Measurements from ENCODE around the gene ASIC3.

ASIC3 gene

DNA sequence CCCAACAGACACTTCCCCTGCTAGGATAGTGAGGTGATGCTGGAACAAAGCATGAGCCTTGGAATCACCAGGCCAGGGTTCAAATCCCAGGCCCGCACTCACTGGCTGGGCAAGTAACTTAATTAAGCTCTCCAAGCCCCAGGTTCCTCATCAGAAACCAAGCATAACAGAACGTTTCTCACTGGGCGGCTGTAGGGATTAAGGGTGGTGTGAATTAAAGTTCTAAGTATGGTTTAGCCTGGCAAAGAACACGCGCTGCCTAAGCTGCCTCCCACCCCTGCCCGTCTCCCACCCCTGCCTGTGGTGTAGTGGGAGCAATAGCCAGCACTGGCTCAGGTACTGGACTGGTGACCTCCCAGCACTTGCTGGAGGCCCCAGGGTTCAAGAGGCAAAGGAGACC, 16.7 kb downstream of the ASIC3 start:
- no peak overlapping the region for H2AFZ ChIP-seq (ENCODE audit: low read length, unreplicated experiment)
- no peak overlapping the region for H3K27ac ChIP-seq (ENCODE audit: low read depth, low read length)
- H3K4me3 ChIP-seq (ENCODE audit: low read depth, low read length), result no peak overlapping the region
- peaks cover 17% of the 10 kb centered on the region; the same call in 1 of the 2 replicates for H3K36me3 ChIP-seq (ENCODE audit: insufficient read depth, low read length)
- H3K27me3 ChIP-seq (ENCODE audit: insufficient read depth, low read length), result no peaks in the 10 kb centered on the region
- peaks cover 25% of the 10 kb centered on the region for H3K4me1 ChIP-seq (ENCODE audit: control insufficient read depth, insufficient read depth, low read length, unreplicated experiment)
- H3K79me2 ChIP-seq (ENCODE audit: control insufficient read depth, insufficient read depth, low read length, unreplicated experiment), result peaks cover 44% of the 10 kb centered on the region

DNA sequence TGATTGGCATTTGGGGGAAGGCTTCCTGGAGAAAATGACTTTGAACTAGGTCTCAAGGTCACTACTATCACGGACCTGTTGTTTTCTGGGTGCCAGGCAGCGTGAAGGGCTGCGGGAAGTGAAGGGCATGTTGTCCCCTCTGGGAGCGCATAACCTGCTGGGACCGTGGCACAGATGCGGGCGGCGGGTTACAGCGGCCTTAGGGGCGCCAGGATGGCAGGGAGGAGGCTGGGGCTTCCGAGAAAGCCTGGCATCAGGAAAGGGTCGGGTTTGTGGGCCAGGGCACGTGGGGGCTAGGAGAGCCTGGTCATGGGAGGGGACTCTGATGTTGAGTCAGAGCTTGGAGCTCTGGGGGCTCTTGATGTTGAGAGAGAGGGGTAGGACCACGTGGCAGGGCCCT, 17.2 kb downstream of the ASIC3 start:
- Histone ChIP-seq H3K4me1 (ENCODE audit: control insufficient read depth, insufficient read depth, low read length, unreplicated experiment) (peaks cover 25% of the 10 kb centered on the region), H3K36me3 (ENCODE audit: insufficient read depth, low read length) (peaks cover 17% of the 10 kb centered on the region; the same call in 1 of the 2 replicates), H2AFZ (ENCODE audit: low read length, unreplicated experiment) (no peak overlapping the region), H3K4me3 (ENCODE audit: low read depth, low read length) (no peak overlapping the region), H3K27me3 (ENCODE audit: insufficient read depth, low read length) (no peaks in the 10 kb centered on the region), H3K27ac (ENCODE audit: low read depth, low read length) (no peak overlapping the region), H3K79me2 (ENCODE audit: control insufficient read depth, insufficient read depth, low read length, unreplicated experiment) (peaks cover 39% of the 10 kb centered on the region)

- Histone ChIP-seq H2AFZ (ENCODE audit: low read length, unreplicated experiment) (no peak overlapping the region), H3K27me3 (ENCODE audit: insufficient read depth, low read length) (no peaks in the 10 kb centered on the region), H3K4me1 (ENCODE audit: control insufficient read depth, insufficient read depth, low read length, unreplicated experiment) (peaks cover 18% of the 10 kb centered on the region), H3K36me3 (ENCODE audit: insufficient read depth, low read length) (peaks cover 17% of the 10 kb centered on the region; the same call in 1 of the 2 replicates), H3K27ac (ENCODE audit: low read depth, low read length) (no peak overlapping the region), H3K4me3 (ENCODE audit: low read depth, low read length) (no peak overlapping the region), H3K79me2 (ENCODE audit: control insufficient read depth, insufficient read depth, low read length, unreplicated experiment) (peaks cover 30% of the 10 kb centered on the region)
Measured at GRCh38 chr7:151066273-151066974, 18.1 kb downstream of the ASIC3 start.

- peaks cover 21% of the 10 kb centered on the region; the same call in 1 of the 2 replicates for H3K36me3 ChIP-seq (ENCODE audit: insufficient read depth, low read length)
- no peaks in the 10 kb centered on the region for H3K27me3 ChIP-seq (ENCODE audit: insufficient read depth, low read length)
- H3K27ac ChIP-seq (ENCODE audit: low read depth, low read length), result no peak overlapping the region
- no peak overlapping the region for H3K4me3 ChIP-seq (ENCODE audit: low read depth, low read length)
- no peak overlapping the region for H2AFZ ChIP-seq (ENCODE audit: low read length, unreplicated experiment)
- H3K4me1 ChIP-seq (ENCODE audit: control insufficient read depth, insufficient read depth, low read length, unreplicated experiment), result peaks cover 3% of the 10 kb centered on the region
- H3K79me2 ChIP-seq (ENCODE audit: control insufficient read depth, insufficient read depth, low read length, unreplicated experiment), result peaks cover 20% of the 10 kb centered on the region
Measured at GRCh38 chr7:151068069-151068773, 19.9 kb downstream of the ASIC3 start.

DNA sequence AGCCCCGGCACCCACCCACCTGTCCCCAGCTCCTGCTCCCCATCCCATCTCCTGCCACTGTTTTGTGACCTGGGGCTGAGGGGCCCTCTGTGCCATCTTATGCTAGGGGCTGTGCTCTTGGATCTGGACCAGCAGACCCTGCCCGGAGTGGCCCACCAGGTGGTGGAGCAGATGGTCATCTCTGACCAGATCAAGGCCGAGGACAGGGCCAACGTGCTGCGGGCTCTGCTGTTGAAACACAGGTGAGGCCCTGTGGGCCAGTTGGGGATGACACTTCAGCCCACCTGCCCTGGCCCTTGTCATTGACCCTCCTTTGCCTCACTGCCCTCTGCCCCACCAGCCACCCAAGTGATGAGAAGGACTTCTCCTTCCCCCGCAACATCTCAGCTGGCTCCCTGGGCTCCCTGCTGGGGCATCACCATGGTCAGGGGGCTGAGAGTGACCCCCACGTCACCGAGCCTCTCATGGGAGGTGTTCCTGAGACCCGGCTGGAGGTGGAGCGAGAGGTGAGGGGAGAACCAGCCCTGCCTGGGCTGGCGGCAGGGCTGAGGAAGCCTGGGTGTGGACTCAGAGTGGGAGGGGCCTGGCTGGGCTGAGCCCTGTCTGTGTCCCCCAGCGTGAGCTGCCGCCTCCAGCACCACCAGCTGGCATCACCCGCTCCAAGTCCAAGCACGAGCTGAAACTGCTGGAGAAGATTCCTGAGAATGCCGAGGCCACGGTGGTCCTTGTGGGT, 21.7 kb downstream of the ASIC3 start:
- Histone ChIP-seq H3K27ac (ENCODE audit: low read depth, low read length) (no peak overlapping the region), H2AFZ (ENCODE audit: low read length, unreplicated experiment) (no peak overlapping the region), H3K4me1 (ENCODE audit: control insufficient read depth, insufficient read depth, low read length, unreplicated experiment) (no peaks in the 10 kb centered on the region), H3K4me3 (ENCODE audit: low read depth, low read length) (no peak overlapping the region), H3K27me3 (ENCODE audit: insufficient read depth, low read length) (no peaks in the 10 kb centered on the region), H3K36me3 (ENCODE audit: insufficient read depth, low read length) (peaks cover 17% of the 10 kb centered on the region; the same call in 1 of the 2 replicates), H3K79me2 (ENCODE audit: control insufficient read depth, insufficient read depth, low read length, unreplicated experiment) (peaks cover 10% of the 10 kb centered on the region)

GRCh38 chr7:151070574-151070960, 22.2 kb downstream of the ASIC3 start:
- H3K36me3 ChIP-seq (ENCODE audit: insufficient read depth, low read length), result peaks cover 11% of the 10 kb centered on the region; the same call in 1 of the 2 replicates
- no peaks in the 10 kb centered on the region for H3K27me3 ChIP-seq (ENCODE audit: insufficient read depth, low read length)
- no peak overlapping the region for H3K4me3 ChIP-seq (ENCODE audit: low read depth, low read length)
- H3K4me1 ChIP-seq (ENCODE audit: control insufficient read depth, insufficient read depth, low read length, unreplicated experiment), result no peaks in the 10 kb centered on the region
- H2AFZ ChIP-seq (ENCODE audit: low read length, unreplicated experiment), result no peak overlapping the region
- H3K27ac ChIP-seq (ENCODE audit: low read depth, low read length), result no peak overlapping the region
- peaks cover 4% of the 10 kb centered on the region for H3K79me2 ChIP-seq (ENCODE audit: control insufficient read depth, insufficient read depth, low read length, unreplicated experiment)

DNA sequence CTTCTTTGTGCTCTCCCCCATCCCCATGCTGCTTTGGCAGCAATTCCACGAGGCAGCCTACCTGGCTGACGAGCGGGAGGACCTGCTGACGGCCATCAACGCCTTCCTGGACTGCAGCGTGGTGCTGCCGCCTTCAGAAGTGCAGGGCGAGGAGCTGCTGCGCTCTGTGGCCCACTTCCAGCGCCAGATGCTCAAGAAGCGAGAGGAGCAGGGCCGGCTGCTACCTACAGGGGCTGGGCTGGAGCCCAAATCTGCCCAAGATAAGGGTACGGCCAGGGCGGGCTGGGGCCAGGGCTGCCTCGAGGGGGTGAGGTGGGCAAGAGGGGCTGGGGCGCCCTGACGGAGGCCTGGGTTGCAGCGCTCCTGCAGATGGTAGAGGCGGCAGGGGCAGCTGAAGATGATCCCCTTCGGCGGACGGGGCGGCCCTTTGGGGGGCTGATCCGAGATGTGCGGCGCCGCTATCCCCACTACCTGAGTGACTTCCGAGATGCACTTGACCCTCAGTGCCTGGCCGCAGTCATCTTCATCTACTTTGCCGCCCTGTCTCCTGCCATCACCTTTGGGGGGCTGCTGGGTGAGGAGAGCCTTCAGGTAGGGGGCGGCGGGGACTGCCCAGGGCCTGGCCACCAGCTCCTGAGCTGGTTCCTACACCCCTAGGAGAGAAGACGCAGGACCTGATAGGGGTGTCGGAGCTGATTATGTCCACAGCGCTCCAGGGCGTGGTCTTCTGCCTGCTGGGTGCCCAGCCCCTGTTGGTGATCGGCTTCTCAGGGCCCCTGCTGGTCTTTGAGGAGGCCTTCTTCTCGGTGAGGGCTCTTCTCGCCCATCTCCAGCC, 22.9 kb downstream of the ASIC3 start:
- Histone ChIP-seq H3K36me3 (ENCODE audit: insufficient read depth, low read length) (peaks cover 11% of the 10 kb centered on the region; the same call in 1 of the 2 replicates), H3K27ac (ENCODE audit: low read depth, low read length) (no peak overlapping the region), H3K79me2 (ENCODE audit: control insufficient read depth, insufficient read depth, low read length, unreplicated experiment) (no peaks in the 10 kb centered on the region)

GRCh38 chr7:151073990-151074389, 25.7 kb downstream of the ASIC3 start:
- 0 out of 2 replicates have a peak, but pooled peaks cover 4% of the 10 kb centered on the region for H3K36me3 ChIP-seq (ENCODE audit: insufficient read depth, low read length)
- peaks cover 7% of the 10 kb centered on the region for H3K79me2 ChIP-seq (ENCODE audit: control insufficient read depth, insufficient read depth, low read length, unreplicated experiment)
- H3K4me1 ChIP-seq (ENCODE audit: control insufficient read depth, insufficient read depth, low read length, unreplicated experiment), result peaks cover 13% of the 10 kb centered on the region
- no peak overlapping the region for H3K27ac ChIP-seq (ENCODE audit: low read depth, low read length)
- H3K27me3 ChIP-seq (ENCODE audit: insufficient read depth, low read length), result no peaks in the 10 kb centered on the region
- H3K4me3 ChIP-seq (ENCODE audit: low read depth, low read length), result no peak overlapping the region
- H2AFZ ChIP-seq (ENCODE audit: low read length, unreplicated experiment), result no peak overlapping the region

More for the DNA sequence above, 22.9 kb downstream of the ASIC3 start:
- Histone ChIP-seq H3K4me1 (ENCODE audit: control insufficient read depth, insufficient read depth, low read length, unreplicated experiment) (no peaks in the 10 kb centered on the region), H3K27me3 (ENCODE audit: insufficient read depth, low read length) (no peaks in the 10 kb centered on the region), H3K4me3 (ENCODE audit: low read depth, low read length) (no peak overlapping the region), H2AFZ (ENCODE audit: low read length, unreplicated experiment) (no peak overlapping the region)

- Histone ChIP-seq H3K27me3 (ENCODE audit: insufficient read depth, low read length) (no peaks in the 10 kb centered on the region), H2AFZ (ENCODE audit: low read length, unreplicated experiment) (no peak overlapping the region), H3K36me3 (ENCODE audit: insufficient read depth, low read length) (0 out of 2 replicates have a peak, but pooled peaks cover 4% of the 10 kb centered on the region), H3K4me1 (ENCODE audit: control insufficient read depth, insufficient read depth, low read length, unreplicated experiment) (peaks cover 22% of the 10 kb centered on the region), H3K4me3 (ENCODE audit: low read depth, low read length) (no peak overlapping the region), H3K79me2 (ENCODE audit: control insufficient read depth, insufficient read depth, low read length, unreplicated experiment) (peaks cover 15% of the 10 kb centered on the region), H3K27ac (ENCODE audit: low read depth, low read length) (no peak overlapping the region)
Measured at GRCh38 chr7:151074817-151075661, 26.7 kb downstream of the ASIC3 start.

Measured in ACC112 (cell line).